Uterus (tissue), 2 donors: Measurements from ENCODE around the gene LRRC4B.

Experiments
- POLR2A ChIP-seq, 2 donors: fragments of 450-650 bp; IDR thresholded peaks; one replicate each; pipeline ENCODE4 v1.6.1; 2016; ENCODE audit warnings: antibody characterized with exemption in 2 of 2, mild to moderate bottlenecking in 1 of 2, moderate library complexity in 1 of 2
- TF ChIP-seq, protein P1 (sequence below), 4 experiments: fragments of 200-600 bp in 2 of 4; fragments of 450-650 bp in 2 of 4; sonication (generic) in 2 of 4; IDR thresholded peaks; one replicate each; pipeline ENCODE4 v1.5.1; 2016 to 2019; ENCODE audit warnings: antibody characterized with exemption in 4 of 4, mild to moderate bottlenecking in 2 of 4, moderate library complexity in 1 of 4

DNA sequence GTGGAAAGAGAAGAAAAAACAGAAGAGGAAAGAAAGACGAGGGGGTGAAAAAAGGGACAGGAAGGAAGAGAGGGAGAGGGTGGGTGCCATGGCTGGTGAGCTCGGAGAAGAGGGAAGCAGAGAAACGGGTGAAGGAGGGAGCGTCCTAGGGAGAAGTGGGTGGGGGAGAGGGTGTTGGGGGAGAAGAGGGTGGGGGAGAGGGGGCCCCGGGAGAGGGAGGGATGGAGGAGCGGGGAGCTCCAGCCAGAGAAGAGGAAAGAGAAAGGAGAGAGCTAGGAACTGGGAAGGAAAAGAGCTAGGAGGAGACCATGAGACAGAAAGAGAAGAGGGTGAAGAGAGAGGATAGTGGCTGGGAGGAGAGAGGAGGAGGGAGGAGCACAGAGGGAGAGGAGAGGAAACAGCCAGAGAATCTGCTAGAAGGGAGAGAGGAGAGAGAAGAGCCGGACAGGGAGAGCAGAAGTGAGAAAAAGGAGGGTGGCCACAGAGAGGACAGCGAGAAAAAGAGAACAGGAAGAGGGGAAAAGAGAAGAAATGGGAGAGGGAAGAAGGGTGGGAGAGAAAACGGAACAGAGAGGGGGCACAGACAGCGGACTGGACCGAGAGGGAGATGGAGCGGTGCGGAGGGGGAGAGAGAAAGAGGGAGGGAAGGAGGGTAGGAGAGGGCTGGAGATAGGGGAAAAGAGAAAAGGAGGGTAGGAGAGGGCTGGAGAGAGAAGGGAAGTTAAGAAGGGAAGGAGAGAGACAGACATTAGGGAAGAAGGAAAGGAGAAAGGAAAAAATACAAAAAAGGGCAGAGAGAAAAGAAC is 79.6 kb downstream of the LRRC4B start:
- TF ChIP-seq, protein P1, sequence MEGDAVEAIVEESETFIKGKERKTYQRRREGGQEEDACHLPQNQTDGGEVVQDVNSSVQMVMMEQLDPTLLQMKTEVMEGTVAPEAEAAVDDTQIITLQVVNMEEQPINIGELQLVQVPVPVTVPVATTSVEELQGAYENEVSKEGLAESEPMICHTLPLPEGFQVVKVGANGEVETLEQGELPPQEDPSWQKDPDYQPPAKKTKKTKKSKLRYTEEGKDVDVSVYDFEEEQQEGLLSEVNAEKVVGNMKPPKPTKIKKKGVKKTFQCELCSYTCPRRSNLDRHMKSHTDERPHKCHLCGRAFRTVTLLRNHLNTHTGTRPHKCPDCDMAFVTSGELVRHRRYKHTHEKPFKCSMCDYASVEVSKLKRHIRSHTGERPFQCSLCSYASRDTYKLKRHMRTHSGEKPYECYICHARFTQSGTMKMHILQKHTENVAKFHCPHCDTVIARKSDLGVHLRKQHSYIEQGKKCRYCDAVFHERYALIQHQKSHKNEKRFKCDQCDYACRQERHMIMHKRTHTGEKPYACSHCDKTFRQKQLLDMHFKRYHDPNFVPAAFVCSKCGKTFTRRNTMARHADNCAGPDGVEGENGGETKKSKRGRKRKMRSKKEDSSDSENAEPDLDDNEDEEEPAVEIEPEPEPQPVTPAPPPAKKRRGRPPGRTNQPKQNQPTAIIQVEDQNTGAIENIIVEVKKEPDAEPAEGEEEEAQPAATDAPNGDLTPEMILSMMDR (IDR thresholded peaks at IDR 0.05) = no peak
- no peak for TF ChIP-seq POLR2A (IDR thresholded peaks at IDR 0.05)
